RCC 7860 (cell line): ENCODE data around the gene FAHD1.
A peak's percentile ranks its signal among the peaks of the same experiment; 100 is the strongest.

ENCODE experiments used
- DNase-seq: peaks from one replicate; pipeline ENCODE4 v3.0.0-alpha.2; 2015; ENCODE audit warnings: low spot score
- FAIRE-seq: peaks from 2 replicates; lab custom pipeline; 2012; peaks lifted over from hg19 to GRCh38; lab: Jason Lieb, UNC

FAHD1 gene

GRCh38 chr16:1826691-1827573, at the start of gene FAHD1, which contains the start of gene HAGH:
Gene FAHD1 (plus strand): TSS chr16:1827206. CDS start chr16:1827239, 33 bp downstream.
Gene HAGH (minus strand): TSS chr16:1826825. CDS start chr16:1826787, 38 bp downstream.
- FAIRE-seq: no peak
- peak; percentile 82 for DNase-seq

DNA sequence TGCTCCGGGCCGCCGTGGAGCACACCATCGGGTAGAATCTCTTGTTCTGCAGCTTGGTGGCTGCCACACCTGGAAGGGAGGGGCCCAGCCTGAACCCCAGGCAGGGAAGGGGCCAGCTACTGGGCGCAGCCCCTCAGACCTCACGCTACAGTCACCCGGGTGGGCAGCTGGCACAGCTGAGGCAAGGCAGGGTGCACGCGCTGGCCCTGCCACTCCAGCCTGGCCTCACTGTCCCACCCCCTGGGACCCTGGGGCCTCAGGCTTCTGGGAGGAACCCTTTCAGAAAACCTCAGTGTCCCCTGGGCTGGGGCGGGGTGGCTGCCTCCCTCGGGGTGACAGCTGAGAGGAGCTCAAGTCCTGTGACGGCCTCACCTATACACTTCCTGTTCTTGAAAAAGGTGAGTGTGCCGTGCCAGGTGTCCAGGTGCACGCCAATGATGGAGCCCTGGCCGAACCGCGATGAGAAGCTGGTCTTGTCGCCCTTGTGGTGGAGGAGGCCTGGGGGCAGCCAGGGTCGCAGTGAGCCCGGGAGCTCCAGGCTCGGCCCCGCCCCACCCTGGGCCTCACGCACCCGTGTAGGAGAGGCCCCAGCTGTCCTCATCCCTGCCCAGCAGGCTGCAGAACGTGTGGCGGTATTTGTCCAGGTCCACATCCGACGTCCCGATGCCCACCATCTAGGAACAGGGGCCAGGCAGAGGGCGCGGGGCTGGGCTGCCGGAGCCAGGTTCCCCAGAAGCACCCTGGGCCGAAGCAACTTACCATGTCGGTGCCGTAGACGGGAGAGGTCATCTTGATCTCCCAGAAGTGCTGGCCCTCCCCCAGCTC, 49.4 kb upstream of the FAHD1 start:
- no peak for DNase-seq
- FAIRE-seq: no peak

DNA sequence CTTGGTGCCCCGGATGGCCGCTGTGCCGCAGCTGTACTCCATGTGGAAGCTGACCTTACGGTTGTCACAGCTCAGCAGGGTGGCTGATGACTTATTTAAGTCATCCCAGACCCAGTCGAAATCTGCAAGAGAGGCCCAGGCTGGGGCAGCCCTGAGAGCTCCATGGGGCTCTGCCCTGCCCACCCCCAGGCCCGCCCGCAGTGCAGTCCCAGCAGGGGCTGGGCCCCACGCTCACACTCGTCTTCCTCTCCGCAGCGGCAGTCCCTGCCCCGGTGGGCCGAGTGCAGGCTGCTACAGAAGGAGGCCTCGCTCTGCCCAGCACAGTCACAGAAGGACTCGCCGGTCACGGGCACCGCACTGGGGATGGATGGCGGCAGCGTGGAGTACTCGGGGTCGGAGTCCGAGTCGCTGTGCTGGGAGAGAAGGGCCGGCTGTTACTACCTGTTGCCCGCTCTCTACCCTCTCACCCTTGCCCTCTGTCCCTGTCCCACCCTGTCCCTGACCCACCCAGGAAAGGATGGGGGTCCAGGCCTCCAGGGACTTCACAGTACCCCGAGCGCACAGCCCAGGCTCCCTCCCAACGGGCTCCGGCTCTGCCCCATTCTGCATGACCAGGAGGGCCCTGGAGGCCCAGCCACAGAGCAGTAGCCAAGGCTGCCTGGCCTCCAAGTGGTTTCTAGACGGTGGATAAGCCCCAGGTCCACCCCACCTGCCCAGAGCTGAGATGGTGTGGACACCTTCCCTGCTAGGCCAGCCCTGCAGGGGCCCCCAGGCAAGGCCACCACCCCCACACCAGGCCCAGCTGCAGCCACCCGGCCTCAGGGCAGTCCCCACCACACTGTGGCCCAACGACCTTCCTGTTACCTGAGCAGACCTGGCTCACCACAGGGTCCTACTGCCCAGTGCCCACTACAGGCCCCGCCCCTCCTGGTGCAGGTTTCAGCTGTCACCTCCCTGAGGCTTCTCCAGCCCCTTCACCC, 48.5 kb upstream of the FAHD1 start:
- no peak for DNase-seq
- no peak for FAIRE-seq

- FAIRE-seq: no peak
Measured at GRCh38 chr16:1779234-1779701, 47.7 kb upstream of the FAHD1 start.

DNA sequence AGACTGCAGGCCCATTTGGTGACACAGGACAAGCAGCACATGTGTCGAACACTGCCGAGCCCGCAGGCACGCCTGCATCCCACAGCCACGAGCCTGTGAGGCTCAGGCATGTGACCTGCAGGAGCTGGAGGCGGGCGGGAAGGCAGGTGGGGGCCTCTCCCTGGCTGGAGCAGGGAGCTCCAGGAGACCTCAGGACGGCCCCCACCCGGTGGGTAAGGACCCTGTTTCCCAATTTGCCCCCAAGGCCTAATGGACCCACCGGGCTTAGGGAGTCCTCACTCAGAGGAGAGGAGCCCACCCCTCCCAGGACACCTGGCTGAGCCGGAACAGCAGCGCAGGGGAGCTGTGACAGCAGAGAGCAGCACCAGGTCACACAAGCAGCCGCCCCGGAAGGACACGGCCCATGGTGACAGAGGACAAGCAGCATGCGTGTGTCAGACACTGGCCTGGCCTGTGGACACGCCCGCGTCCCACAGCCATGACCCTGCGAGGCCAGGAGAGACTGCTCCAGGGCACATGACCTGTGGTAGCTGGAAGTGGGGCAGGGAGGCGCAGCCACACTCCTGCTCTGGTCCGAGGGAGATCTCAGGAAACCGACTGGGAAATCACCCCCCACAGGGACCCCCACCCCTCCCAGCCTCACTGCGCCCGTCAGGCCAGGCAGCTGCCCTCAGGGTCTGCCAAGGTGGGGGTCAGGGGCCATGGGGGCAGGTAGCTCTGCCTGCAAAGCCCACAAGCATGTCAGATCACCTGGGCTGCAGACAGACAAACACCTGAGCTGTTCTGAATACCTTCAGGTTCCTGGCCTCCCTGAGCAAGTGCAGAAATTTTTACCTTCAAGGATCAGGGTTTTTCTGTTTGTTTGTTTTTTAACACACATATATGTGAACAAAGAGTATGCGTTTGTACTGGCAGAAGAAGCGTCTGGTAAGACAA, 47.0 kb upstream of the FAHD1 start:
- DNase-seq (no peak), FAIRE-seq (no peak)

More at GRCh38 chr16:1779234-1779701, 47.7 kb upstream of the FAHD1 start:
- DNase-seq: no peak

- no peak for FAIRE-seq
- DNase-seq: no peak
Measured at GRCh38 chr16:1780677-1781072, 46.3 kb upstream of the FAHD1 start.

DNA sequence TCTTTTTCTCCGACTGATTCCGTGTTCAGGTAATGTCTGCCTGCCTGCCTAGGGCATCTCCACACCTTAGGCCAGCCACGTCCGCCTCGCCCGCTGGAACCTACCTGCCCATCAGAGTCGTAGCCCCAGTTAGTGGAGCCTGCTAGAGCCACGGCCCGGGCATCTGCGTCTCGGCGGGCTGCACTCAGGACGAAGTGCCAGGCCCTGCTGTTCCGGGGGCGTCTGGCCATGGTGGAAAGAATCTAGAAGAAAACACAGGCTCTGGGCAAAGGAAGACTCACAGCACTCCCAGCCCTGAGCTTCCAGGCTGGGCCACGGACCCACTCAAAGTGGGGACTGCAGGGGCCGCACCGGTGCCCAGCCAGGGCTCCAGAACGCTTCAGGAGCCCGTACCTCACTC, 45.8 kb upstream of the FAHD1 start:
- DNase-seq (no peak), FAIRE-seq (no peak)

GRCh38 chr16:1781758-1782407, 45.1 kb upstream of the FAHD1 start:
- DNase-seq (no peak), FAIRE-seq (no peak)

- FAIRE-seq: peak; percentile 97
- DNase-seq: peak; percentile 99
Measured at GRCh38 chr16:1782408-1783264, 44.4 kb upstream of the FAHD1 start, which contains the start of the genes NUBP2 and SPSB3. Gene NUBP2 (plus strand): TSS chr16:1782960. CDS start chr16:1783021, 61 bp downstream. Gene SPSB3 (minus strand): TSS chr16:1782571. CDS start chr16:1781483, 1,088 bp downstream.

DNA sequence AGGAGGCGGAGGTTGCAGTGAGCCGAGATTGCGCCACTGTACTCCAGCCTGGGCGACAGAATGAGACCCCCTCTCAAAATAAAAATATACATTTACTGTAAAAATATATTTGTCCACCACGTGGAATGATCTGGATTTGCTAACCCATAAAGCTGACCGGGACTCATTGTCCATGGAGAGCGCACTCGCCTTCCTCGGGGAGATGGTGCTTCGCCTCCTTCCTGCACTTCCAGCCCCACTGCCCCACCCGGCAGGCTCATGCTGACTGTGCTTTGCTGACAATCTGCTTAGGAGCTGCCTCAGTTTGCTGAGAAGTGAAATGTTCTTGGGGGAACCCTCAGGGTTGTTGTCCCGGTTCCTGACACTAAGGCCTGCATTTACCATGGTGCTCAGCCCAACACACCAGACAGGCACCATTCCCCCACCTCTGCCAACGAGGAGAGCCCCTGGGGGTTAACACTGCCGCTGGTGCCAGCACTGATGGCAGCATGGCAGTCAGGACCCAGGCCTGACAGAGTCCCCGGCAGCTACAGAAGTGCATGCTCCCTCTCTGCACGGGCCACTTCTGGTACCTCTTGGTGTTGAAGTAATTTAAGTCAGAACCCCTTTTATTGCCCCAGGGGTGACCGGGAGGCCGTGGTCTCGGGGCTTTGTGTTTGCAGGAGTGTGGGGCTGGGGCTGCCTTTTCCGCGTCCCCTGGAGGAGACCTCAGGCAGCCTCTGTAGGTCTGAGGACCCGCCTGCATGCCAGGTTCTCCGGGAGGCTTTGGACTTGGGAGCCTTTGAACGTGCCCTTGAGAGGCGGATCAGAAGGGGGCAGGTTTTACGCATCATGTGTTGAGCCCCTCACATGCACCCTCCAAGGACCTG, 41.8 kb upstream of the FAHD1 start:
- FAIRE-seq: no peak
- no peak for DNase-seq

DNA sequence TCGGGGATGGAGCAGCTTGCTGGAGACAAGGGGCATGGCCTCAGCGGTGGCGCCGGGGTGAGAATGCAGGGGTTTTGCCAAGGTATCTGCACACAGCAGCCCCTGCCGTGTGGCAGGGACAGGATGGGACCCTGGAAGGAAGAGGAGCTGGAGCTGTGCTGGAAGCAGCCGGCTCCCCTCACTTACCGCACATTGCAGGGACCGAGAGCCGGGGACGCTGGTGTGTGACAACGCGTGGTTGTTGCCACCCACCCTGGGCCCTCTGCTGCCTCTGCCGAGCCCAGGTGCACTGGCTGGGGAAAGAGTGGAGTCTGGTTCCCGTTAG, 41.2 kb upstream of the FAHD1 start:
- DNase-seq (no peak), FAIRE-seq (no peak)

- FAIRE-seq: no peak
- DNase-seq: no peak
Measured at GRCh38 chr16:1786242-1787055, 40.6 kb upstream of the FAHD1 start.

GRCh38 chr16:1787056-1787321, 40.0 kb upstream of the FAHD1 start:
- no peak for FAIRE-seq
- DNase-seq: no peak

DNA sequence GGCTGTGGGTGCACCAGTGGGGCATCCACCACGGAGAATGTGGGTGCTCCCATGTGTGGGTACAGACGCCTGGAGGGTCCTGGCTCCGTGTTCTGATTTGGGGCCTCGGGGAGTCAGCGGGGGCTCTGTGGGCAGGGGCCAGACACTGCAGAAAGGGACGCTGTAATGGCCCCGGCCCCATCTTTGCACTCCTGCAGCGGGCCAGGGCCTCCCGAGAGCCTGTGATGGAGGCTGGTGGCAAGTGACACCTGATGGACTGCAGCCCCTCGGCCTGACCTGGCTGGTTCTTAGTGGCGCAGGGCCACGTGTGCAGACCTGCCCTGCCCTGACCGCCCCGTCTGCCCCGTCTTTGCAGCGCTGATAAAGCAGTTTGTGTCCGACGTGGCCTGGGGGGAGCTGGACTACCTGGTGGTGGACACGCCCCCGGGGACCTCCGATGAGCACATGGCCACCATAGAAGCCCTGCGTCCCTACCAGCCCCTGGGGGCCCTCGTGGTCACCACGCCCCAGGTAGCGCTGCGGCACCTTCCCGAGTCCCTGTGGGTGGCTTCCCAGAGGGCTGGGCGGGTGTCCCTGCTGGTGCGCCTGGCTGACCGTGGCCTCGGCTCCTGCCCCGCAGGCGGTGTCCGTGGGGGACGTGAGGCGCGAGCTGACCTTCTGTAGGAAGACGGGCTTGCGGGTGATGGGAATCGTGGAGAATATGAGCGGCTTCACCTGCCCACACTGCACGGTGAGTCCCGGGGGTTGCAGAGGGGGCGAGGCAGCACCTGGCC, 39.5 kb upstream of the FAHD1 start:
- no peak for FAIRE-seq

DNA sequence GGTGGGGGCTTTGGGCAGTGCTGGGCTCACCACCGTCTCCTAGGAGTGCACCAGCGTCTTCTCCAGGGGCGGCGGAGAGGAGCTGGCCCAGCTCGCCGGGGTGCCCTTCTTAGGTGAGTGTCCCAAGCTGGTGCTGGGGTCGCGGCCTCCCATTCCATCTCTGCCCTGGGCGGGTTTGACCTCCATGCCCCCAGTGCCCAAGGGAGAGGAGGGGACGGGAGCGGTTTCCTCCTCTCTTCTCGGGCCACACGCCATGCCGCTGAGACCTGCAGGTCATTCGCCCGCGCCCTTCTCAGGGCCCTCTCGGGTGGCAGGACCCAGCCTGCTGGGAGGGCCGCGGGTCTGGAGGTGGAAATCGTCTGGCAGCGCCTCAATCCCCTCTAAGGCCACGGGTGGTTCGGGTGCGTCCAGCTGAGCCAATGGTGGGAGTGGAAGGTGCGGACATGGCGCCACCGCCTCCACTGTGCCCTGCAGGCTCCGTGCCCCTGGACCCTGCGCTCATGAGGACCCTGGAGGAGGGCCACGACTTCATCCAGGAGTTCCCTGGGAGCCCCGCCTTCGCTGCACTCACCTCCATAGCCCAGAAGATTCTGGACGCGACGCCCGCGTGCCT, 38.8 kb upstream of the FAHD1 start:
- no peak for FAIRE-seq
- DNase-seq: no peak

More for the DNA sequence above, 39.5 kb upstream of the FAHD1 start:
- no peak for DNase-seq
